GM19240 (cell line): ENCODE data around the gene MSI2.

Experiments used
- DNase-seq: peaks from one replicate; pipeline ENCODE4 v3.0.0; 2011; ENCODE audit warnings: low spot score; ENCODE audit not compliant: insufficient read length

MSI2 gene

DNA sequence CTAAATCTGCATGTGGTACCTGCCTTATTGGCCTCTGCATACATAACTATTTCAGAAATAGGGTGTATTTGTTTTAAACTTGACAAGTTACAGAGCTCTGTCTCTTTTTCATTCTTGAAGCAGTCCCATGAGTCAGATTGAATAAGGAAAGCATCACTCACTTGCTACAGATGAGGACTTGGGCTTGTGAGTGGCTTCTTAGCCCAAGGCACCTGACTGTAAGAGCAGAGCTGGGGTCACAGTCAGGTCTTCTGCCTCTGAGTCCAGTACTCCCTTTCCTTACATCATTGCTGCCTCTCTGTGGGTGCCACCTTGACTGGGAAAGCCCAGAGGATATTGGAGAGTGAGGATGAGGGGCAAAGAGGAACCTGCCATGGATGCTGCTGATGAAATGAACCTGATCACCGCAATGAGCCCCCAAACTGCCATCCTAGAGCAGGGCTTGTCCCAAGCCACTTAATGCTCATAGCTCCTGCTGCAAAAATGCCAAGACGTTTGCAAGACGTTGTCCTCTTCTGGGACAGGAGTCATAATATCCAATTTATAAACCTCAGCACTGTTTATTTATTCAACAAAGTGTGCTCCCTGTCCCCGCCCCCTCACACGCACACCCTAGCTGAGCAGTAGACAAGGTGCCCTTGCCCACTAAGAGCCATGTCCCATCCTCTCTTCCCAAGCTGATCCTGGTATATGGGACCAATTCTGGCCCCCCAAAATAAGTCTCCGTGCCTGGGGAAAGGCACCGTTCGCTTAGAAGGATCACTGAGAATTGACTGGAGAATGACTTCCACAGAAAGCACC lies 414.6 kb downstream of the MSI2 start:
- DNase-seq = no peak

DNA sequence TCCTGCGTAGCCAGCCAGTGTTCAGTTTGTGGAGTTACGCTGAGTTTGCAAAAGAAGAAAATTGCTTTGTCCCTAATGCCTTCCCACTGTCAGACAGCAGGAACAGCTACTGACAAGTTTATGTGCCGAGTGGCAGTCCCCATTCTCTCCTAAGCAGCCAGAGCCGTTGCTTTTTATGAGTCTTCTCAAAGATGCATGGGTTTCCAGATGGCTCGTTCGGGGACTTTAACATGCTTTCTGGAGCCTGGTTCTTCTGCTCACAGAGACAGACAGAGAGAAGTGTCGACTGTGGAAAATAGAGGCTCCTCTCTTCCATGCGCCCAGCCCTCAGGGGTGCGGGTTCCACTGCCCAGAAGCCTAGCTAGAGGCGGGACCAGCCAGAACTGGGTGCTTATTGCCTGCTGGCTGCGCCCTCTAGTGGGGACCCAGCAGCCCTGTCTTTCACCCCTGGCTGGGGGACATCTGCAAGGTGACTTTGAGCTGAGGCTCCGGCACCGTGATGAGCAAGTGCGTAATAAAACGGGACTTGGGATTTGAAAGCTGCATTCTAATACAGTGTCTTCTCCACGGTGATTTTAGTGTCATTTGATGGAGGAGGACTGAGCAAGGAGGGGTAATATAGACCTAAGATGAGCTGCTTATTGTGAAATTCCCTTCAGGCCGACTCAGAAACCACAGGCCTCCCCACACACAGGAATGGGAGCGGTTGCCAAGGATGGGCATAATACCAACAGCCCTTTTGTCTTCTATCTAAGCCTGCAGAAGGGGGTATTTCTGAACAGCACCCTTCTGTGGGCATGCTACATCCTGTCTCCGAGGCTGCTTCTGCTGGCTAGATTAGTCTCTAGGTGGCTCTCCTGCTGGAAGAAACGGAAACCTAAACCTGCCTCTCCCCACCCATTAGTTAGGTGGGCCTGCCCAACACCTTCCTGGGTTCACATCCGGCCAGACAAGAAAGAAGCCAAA lies 415.6 kb downstream of the MSI2 start:
- peak; percentile 91 for DNase-seq

DNA sequence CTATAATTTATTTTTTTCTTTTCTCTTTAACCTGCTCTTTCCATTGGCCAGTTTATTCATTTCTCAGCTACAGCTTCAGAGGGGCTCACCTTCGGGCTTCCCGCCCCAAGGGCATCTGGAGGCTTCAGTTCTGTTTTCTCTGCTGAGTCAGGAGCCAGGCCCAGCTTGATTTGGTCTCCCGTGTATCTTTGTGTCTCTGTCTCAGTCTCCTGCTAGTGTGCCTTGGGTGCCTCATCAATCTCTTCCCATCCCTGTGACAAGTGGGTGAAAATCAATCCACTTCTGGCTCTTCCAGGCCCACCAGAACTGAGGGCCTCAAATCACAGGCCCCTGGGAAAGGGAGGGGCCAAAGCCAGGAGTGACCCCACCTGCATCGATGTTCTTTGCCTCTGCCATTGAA lies 416.6 kb downstream of the MSI2 start:
- DNase-seq = no peak

DNA sequence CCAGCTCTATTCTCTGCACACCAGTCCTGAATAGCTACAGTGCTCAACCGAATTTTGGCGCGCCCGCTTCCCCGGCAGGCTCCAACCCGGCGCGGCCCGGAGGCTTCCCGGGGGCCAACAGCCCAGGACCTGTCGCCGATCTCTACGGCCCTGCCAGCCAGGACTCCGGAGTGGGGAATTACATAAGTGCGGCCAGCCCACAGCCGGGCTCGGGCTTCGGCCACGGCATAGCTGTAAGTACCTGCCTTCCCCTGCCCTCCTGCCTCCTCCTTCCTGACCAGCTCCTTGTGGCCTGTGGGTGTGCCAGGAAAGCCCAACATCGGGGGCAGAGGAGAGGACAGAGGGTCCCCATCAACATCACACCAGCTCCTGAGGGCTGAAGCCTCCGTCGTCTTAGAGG lies 418.6 kb downstream of the MSI2 start:
- no peak for DNase-seq

DNA sequence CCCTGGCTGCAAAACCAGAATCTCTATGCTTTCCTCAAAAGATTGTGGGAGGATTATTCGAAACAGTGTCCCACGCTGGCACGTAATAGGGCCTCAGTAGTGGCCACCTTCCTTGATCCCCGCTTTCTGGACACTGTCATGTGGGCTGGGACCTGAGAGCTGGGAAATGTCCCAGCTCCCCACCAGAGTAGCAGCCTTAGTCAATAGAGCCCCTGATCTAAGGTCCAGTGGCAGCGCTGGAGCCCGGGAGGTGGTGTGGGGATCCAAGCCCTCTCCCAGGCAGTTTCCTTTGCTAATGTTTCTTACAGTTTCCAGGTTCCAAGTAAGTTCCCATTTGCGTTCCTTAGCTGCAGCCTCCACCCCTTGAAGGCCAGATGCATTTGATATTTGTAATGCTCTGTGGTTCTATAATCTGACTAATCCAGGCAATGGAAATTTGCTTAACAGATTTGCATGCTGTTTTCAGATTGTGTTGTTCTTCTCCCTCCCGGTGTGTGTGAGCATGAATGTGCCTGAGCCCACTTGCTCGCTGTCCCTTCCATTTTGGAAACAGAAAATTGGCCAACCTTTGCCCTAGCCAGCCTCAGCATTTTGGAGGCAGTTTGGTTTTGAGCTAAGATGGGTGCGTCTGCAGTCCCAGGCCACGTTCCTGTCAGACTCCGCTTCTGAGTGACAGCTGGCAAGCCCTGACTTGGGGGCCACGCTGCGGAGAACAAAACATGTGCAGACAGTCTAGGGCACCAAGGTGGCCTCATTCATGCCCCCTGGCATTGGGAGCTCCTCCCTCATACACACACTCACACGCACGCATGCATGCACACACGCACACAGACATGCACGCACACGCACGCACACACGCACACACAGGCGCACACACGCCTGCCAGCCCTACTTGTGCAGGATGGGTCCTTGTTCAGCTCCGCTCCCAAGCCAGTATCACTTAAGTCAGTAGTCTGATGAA lies 419.4 kb downstream of the MSI2 start:
- DNase-seq = no peak

DNA sequence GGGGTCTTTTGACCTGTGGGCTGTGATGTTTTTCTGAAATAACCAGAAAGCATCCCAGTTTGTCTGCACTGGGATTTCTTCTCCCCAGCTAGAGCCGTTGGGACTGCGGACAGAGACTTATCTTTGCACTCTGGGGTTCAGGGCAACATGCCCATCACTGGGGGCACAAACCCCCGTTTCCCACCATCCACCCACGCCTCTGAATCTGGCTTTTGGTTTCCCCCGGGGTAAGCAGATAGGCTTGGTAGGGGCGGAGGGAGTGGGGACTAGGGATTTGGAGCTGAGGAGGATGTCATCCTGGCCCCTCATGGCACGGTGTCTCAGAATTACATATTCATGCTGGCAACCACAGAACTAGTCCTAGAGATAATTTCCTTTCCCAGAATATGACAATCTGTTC lies 420.2 kb downstream of the MSI2 start:
- DNase-seq = no peak

DNA sequence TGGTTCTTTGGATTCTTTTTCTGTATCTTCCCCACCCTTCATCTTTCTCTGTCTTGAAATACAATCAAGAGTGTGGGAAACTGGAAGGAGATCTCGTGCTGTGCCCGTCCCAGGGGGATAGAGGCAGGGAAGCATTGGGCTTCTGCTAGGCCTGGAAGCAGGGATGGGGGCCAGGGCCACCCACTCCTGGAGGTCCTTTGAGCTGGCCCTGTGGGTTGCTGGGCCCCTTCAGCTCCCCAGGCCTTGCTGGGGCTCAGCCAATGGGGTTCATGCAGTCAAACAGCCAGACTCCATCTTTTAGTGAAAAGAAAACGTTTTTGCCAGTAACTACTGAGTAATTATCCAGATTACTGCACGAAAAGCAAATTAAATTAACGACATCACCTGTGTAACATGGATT lies 421.0 kb downstream of the MSI2 start:
- DNase-seq = no peak

DNA sequence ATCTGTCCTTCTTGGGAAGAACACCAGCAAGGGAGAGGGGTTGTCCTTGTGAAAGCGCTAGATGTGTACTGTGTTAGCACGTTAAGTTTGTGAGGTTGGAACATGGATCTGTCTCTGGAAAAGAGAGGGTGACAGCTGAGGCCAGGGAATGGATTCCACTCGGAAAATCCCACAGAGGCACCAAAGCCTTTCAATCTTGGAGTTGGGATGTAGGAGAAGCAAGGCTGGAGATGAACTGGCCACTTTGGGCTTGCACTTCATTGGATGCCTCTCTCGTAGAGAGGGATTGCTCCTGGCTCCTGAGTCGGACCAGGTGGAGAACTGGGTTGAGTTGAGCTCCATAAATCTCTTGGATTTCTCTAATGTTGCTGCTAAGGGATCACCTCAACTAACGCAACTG lies 421.5 kb downstream of the MSI2 start:
- DNase-seq = no peak

DNA sequence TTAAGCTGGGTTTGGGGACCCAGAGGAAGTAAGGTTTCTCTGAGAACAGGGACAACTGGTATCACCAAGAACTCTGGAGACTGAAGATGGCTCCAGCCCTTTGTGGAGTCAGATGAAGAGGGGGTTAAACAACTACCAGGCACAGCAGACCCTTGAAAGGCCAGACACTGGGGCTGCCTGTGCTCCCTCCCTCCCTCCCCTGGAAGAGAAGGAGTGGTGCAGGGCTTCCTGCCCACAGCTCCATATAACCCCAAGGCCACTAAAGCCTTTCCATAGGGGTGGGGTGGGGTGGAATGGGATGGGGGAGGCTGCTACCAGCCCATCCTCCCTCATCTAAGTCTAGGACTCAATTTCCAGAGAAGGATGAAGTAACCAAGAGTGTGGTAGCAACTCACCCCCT lies 422.1 kb downstream of the MSI2 start:
- DNase-seq = no peak

DNA sequence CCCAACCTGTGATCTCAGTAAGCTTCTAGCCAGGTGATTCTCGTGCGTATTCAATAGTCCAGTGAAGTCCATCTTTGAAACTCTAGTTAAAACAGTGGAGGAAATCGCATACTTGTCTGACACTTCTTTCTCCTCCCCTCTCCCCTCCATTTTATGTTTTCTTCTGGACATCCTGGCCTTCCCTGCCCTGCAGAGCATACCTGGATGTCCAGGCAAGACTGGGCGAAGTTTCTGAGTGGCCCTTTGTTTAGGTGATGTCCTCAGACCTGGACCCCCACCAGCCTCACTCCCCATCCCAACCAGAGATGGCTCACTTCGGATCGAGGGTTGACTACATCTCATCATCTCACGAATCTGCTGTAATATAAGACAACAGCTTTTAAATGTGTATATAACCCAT lies 423.0 kb downstream of the MSI2 start:
- no peak for DNase-seq

DNA sequence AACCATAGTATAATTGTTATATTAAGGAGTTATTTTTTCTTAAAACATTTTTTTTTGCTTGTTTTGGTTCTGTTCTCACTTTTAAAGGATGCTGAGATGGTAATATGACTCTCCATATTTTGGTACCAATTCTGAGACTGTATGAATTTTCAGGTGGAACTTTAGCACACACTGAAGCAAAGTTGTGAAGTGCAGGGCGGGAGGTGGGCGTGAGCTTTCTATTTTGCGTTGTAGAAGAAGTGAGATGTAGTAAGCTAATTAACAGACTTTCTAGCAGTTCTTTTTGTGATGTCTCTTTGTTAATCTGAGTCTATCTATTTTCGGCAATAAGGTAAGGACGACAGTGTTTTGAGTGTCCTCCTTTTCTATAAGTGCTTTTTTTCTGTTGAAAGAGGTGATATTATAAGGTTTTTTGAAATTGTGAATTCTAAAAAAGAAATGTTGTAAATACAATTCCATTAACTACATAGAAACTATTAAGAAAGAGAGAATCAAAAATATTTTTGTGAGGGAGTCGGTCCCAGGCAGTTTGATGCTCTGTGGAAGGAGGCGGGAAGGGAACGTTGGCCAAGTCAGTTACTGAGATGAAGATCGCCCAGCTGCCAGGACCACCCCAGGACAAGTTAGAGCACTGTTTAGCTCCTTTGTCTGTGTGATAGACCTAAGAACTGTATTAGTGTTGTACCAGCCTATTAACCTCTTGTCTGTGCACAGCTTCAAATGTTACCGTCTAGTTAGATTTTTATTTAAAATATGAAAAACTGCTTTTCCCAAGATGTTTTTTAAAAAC lies 423.8 kb downstream of the MSI2 start:
- no peak for DNase-seq

DNA sequence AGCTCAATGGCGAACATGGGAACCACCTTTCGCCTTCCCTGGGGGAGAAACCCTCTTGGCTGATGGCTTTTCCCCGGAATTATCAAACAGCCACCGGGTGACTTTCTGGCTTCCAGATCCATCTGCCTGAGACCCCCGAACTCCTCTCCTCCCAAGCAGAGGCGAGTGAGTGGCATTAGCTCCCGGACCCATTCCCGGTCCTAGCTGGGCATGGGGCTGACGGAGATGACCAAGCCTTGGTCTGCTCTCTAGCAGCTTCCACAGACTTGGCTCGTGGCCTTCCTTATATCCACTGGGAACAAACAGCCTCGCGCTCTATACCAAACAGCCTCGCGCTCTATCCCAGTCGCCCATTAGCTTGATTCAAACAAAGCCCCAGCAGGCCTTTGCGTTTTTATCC lies 426.4 kb downstream of the MSI2 start:
- no peak for DNase-seq

DNA sequence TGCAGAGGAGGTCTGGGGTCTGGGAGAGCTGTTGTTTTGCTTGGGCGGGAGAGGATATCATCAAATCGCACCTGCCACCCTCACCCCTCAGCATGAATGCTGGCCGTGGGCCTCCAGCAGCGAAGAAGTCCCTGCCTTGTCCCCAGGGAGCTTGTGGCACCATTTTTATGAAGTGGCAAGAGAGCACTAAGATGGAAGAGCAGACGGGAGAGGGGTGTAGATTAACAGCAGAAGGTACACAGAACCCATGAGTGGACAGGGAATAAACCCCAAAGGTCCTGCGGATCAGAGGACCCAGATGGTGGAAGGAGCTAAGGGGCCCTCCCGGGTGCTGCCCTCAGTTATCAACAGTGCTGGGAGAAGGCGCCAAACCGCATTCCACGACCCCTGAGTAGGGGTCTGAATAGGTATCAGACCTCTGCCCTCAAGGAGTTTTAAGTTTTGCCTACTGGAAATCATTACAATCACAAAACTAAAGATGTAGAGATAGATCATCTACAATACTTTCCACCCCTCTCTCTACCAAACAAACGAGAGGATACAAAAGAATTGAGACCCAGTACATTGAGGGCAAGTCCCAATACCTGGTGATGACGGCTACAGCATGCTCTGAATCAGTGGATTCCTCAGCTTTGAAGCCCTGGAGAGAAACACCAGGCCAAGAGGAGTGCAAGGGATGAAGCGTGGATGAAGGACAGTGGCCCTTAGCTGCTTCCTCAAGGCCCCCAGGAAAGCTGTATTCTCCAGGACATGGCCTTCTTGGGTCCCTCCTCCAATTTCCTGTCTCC lies 428.6 kb downstream of the MSI2 start:
- no peak for DNase-seq

DNA sequence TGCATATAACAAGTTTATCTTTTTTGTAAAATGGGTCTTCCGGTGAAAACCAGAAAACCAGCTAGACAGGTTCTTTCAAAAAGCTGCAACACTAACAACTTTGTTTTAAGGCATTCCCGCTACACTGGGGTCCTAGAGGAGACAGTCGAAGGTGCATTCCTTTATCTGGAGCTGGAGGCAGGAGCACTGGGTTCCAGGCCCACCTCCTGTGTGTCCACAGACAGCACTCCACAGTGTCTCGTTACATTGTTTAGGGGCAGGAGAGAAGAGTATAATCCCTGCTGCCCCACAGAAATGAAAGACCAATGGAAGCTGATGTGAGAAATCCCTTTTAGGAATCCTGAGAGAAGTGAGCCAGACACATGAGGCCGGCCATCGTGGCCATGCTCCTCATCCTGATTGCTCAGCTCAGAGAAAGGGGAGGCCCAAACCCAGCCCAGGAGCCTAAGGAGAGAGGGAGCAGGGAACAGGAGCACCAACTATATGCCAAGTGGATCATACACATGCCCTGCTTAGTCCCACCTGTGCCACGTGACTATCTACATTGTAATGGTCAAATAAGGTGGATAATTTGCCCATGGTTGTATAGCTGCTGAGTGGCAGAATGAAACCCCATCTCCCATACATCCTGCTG lies 429.3 kb downstream of the MSI2 start:
- no peak for DNase-seq

DNA sequence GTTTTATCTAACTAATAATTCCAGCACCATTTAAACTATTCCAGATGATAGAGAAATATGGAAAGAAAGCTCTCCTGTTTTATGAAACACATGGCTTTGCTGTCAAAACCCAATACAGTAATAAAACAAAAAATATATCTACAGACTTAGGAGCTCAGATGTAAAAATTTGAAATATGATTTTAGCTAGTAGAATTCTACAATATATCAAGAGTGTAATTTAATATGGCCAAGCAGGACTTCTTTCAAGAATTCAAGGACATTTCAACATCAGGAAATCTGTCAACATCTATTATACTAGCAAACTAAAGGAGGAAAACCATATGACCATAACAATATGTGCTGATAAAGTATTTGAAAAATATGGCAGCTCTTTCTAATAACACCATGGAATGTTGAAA lies 431.3 kb downstream of the MSI2 start:
- DNase-seq = no peak

DNA sequence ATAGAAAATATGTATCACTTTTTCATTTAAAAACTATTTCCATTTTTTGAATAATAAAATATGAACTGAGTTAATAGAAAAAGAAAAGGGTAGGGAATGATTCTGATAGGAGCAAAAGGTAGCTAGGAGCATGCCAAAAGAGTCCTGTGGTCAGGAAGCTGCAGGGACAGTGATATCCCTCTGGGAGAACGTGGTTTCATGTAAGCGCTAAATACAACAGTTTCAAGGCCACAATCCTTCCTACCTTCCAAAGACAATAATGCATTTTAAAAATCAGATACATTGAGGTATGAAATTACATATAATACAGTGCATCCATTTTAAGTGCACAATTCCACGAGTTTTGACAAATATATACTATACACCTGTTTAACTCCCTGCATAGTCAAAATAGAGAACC lies 432.9 kb downstream of the MSI2 start:
- no peak for DNase-seq

DNA sequence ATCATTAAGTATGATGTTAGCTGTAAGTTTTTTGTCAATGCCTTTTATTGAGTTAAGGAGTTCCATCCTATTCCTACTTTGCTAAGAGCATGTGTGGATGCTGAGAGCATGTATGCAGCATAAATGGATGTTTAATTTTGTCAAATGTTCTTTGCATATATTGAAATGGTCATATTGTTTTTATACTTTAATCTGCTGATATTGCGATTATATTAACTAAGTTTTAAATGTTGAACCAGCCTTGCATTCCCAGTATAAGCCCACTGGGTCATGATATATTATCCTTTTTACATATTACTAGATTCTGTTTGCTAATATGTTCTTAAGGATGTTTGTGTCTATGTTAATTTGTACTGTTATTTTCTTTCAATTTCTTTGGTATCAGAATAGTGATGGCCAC lies 435.6 kb downstream of the MSI2 start:
- no peak for DNase-seq

DNA sequence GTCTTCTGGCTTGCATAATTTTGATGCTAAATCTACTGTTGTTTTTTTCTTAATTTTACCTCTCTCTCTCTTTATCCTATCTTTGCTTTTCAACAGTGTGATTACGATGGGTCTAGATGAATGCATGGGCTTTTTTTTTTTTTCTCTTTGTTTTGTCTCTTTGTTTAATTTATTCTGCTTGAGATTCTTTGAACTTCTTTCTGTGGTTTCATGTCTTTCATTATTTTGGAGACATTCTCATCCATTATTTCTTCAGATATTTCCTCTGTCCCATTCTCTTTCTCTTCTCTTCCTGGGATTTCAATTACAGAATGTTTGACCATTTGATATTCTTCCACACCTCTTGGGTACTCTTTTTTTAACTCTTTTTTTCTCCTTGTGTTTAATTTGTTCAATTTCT lies 436.4 kb downstream of the MSI2 start:
- no peak for DNase-seq

DNA sequence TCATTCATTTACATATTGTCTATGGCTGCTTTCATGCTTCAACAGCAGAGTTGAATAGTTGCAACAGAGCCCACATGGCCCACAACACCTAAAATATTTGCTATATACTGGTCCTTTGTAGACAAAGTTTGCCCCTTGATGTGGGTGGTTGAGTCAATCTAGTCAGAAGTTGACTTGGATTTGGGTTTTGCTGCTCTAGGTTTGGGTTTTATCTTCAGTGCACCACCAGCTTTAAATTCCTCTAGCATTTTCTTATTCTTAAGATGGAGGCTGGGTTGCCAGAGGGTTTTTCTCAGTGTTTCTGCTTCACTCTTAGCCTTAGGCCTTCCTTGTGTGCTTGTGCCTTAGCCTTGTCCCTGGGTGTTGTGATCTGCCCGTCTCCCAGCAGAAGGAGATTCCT lies 437.7 kb downstream of the MSI2 start:
- DNase-seq = no peak
